Right renal pelvis (tissue), 4 donors: ENCODE measurements around the gene DDX42. TPM values are rescaled to one million over a fixed set of nuclear protein-coding genes. Genes with fewer than 3 reads are reported as not detected.
"Not testable (repeated sequence)": the region's sequence is repeated elsewhere in the genome, so short reads cannot be mapped to it uniquely, and the experiment has no call there.

ENCODE experiments used
- DNase-seq, 4 donors: peaks; one replicate each; pipeline ENCODE4 v3.0.0-alpha.2; 2013; ENCODE audit warnings: low read depth in 4 of 4, low spot score in 3 of 4, missing footprints in 1 of 4
- polyA plus RNA-seq, 4 donors: library from polyadenylated mRNA; unstranded; fragments of 120-200 nt; gene quantifications; one replicate each; pipeline ENCODE4 v1.2.1, GENCODE V29; 2013; ENCODE audit not compliant: insufficient read length in 4 of 4

DDX42 gene
- polyA plus RNA-seq, 4 donors: 141 to 199 (median 177) TPM

DNA sequence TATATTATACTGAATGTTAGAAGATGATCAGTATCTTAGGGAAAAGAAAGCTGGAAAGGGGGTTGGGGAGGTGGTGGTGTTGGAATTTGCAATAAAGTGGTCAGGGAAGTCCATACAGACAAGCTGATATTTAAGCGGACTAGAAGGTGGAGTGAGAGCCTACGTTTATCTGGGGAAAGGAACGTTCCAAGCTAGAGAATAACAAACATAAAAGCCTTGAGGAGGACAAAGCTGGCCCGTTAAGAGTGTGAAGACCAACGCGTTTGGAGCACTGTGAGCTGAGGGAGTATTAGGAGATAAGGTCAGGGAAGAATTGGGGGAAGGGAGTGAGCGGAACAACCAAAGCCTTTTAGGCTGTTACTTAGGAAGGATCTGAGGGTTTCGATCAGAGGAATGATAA lies 1.4 kb downstream of the DDX42 start:
- no peak for DNase-seq

DNA sequence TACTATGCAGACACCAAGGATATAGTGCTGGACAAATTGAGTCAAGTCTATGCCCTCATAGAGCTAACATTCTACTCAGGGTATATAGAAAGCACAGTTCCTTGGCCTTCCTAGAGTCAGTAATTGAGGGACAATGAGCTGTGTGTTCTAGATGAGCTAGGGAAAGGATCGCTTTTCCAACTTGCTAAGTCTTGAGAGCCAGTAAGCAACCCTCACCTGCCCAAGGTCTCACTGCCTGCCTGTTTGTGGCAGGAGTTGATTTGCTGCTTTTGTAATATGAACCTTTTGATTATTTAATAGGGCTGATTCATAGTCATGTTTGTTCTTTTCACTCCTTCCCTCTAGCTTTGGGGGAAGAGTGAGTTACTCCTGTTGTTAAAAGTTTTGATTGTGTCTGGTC lies 6.5 kb downstream of the DDX42 start:
- DNase-seq: no peak

DNA sequence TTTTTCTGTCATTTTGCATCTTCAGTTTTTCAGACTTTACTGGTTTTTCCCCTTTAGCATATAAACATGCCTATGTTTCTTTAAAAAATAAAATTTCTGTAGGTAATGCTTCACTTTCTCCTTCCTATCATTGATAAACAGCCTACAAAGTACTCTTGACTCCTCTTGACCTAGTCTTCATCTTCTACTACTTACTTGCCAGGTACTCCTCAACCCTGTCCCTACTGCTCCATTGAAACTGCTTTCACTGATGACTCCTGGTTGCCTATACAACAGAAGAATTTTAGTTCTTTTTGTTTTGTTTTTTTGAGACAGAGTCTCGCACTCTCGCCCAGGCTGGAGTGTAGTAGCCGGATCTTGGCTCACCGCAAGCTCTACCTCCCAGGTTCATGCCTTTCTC lies 7.0 kb downstream of the DDX42 start:
- no peak for DNase-seq

DNA sequence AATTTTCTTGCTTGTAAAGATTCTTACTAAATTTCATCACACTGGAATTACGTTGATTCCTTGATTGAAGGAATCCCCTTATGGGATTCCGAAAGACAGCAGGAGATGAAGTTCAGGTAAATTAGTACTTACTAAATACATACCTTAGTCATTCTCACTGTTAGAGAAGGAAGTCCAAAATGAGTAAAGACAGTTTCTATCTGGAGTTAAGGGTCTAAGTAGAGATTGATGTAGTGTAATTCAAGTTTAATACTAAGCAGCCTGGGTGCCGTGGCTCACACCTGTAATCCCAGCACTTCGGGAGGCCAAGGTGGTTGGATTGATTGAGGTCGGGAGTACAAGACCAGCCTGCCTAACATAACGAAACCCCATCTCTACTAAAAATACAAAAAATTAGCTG lies 9.6 kb downstream of the DDX42 start:
- no peak for DNase-seq

DNA sequence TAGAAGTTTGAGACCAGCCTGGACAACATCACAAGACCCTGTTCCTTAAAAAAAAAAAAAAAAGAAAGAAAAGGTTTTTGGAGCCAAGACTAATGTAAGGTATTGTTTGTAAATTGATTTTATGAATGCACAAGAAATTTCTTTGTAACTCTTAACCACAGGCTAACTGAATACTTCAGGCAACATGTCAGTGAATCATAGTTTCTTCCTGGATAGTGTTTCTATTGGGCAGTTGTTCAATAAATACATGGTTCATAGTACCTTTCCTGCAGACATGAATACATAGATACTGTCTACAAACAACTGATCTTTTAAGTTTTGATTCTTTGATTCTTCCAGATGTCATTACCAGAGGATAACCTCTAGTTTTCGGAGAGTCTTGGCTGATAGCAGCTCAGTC lies 11.6 kb downstream of the DDX42 start:
- no peak for DNase-seq

DNA sequence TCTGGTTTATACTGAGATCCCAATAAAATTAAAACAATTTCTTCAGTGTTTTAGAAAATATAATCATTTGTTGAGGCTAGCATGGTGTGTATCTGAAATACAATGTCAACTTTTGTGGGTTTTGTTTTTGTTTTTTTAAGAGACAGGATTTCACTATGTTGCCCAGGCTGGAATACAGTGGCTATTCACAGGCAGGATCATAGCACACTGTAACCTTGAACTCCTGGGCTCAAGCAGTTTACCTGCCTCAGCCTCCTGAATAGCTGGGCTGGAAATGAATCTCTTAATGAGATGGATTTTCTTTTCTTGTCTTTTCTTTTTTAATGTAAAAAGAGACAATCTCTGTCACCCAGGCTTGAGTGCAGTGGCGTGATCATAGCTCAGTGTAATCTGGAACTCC lies 12.1 kb downstream of the DDX42 start:
- no peak for DNase-seq

DNA sequence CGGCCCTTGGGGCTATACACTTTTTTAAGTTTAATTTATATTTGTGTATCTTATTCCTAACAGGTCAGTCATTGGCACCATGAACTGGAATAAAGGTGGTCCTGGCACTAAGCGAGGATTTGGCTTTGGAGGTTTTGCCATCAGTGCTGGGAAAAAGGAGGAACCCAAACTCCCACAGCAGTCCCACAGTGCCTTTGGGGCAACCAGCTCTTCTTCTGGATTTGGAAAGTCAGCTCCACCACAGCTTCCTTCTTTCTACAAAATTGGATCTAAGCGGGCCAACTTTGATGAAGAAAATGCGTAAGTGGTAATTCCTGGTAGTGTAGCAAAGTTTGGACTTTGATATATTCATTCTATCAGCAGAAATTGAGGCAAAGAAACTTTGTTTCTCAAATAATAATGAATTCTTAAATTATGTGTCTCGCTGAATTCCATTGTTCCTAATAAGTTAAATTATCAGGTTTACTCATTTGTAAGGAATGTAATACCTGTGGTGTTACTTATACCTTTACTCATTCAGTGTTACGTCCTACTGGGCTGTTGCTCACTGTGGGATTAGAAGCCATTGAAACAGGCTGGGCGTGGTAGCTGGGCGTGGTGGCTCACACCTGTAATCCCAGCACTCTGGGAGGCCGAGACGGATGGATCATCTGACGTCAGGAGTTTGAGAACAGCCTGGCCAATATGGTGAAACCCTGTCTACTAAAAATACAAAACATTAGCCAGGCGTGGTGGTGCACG lies 13.2 kb downstream of the DDX42 start:
- DNase-seq: no peak

DNA sequence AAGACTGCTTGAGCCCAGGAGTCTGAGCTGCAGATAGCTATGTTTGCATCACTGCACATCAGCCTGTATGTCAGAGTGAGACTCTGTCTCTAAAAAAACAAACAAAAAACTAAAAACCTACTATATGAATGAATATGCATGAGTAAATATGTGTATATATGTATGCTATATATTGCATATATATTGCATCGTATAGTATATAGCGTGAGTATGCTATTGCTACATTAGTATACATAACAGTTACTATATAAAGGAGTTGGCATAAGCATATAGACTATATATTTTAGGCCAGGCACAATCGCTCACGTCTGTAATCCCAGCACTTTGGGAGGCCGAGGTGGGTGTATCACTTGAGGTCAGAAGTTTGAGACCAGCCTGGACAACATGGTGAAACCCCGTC lies 16.1 kb downstream of the DDX42 start:
- DNase-seq: no peak

DNA sequence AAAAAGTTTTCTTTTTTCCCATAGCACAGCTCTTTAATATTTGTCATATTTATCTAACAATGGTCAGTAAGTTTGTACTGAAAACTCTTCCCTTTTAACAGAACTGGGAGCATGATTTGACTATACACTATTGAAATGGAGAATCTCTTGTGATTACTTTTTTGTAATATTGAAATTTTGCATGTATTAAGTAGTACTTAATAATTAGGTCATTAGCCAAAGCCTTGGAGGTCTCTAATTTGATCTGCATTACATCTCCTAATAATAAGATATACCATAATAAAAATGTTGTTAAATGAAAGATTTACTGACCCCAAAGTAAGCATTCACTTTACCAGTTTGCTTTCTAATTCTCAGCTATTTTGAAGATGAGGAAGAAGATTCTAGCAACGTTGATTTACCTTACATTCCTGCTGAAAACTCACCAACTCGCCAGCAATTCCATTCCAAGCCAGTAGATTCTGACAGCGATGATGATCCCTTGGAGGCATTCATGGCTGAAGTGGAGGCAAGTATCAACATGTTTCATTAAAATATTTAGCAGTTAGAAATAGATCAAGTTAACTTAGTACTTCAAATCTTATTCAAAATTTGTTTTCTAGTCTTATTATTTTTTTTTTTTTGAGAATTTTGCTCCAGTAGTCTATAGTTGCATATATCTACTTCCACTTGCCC lies 18.2 kb downstream of the DDX42 start:
- no peak for DNase-seq

DNA sequence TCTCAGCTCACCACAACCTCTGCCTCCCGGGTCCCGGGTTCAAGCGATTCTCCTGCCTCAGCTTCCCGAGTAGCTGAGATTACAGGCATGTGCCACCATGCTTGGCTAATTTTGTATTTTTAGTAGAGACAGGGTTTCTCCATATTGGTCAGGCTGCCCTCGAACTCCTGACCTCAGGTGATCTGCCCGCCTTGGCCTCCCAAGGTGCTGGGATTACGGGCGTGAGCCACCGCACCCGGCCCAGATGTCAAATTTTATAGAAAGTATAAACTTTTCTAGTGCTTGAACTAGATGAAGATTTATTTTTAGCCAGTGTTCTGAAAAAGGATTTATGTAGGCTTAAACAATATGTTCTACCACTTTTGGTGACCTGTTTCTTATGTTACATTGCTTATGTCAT lies 22.4 kb downstream of the DDX42 start:
- DNase-seq: not testable (repeated sequence)

DNA sequence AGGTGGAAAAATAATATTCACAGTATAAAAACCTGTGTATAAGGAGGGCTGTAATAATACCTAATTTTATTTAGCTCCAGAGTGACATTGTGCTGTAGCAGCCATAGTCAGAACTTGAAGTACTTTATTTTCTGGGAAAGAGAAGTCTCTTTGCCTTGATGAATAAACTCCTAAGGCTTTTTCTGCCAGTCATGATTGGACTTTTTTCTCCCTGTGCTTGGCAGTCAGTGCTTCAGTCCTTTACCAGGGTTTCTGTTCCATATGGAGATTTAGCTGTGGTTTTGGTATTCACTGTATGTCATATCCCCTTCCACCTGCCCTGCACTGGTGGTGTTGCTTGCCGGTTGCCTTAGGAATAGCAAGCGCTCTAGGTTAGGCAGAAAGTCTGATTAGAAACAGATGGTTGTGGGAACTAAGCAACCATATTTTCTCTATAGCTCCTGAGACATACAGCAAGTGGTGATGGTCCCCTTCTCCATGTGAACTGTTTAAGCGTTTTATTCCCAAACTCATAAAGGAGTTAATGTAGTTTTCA lies 24.7 kb downstream of the DDX42 start:
- no peak for DNase-seq

DNA sequence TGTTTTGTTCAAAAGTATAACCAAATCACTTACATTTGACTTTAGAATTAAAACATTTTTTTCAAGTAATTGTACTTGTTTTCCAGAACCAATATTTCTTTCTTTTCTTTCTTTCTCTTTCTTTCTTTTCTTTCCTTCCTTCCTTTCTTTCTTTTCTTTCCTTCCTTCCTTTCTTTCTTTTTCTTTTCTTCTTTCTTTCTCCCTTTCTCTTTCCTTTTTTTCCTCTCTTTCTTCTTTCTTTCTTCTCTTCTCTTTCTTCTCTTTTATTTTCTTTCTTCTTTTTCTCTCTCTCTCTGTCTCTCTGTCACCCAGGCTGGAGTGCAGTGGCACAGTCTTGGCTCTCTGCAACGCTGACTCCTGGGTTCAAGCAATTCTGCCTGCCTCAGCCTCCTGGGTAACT lies 26.8 kb downstream of the DDX42 start:
- no peak for DNase-seq

DNA sequence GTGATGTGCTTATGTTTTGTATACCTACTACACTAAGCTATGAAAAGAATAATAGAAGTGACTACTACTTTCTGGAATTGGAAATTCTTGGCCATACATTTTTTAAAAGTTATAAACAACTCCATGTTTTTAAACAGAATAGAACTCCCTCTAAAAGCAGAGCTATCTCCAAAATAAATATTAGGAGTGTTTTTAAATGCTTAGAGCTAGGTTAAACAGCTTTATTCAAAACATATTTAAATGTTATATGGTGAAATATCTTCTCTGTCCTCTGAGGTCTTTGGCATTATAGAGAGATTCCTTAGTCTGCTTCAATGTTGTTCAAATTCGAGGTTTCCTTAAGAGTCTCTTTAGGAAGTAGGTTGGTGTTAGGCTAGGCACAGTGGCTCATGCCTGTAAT lies 30.4 kb downstream of the DDX42 start:
- DNase-seq: no peak

DNA sequence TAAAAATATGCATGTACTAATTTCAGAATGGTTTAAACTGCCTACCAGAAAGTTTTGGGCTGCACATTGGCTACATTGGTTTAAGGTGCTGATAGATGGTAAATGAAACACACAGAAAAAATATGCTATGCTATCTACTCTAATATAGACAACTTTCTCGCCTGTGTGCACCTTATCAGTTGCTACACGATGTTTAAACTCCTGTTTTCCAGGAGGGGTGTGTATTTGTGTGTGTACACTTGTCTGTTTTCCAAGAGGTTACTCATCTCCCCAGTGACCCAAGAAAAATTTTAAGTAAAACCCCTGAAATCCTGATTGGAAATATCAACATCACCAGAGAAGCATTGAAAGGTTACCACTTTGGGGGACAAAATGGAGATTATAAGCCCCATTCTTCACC lies 31.6 kb downstream of the DDX42 start:
- DNase-seq: no peak

DNA sequence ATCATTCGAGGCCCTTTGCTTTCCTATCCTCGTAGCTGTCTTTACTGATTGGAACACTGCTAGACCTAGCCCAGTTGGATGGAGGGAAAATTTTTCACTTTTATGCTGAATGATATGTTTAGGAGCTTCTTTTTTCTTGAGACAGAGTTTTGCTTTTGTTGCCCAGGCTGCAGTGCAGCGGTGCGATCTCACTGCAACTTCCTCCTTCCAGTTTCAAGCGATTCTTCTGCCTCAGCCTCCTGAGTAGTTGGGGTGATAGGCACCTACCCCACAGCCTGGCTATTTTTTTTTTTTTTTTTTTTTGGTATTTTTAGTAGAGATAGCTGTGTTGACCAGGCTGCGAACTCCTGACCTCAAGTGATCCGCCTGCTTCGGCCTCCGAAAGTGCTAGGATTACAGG lies 36.0 kb downstream of the DDX42 start:
- no peak for DNase-seq

DNA sequence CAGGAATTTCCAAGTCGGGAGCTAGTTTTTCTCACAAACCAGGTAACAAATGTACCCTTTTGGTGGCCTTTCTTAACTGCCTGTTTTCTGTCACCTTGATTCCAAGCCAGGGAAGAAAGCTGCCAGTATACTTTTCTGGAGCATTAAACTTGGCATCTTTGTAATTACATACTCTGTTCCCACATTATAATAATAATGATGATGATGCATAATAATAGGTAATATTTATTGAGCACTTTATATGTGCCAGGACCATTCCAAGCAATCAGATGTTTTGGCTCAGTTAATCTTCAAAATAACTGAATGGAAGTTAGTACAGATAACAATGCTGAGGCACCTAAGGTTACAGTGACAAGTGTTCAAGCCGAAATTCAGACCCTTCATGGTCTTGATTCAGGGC lies 42.2 kb downstream of the DDX42 start:
- no peak for DNase-seq

DNA sequence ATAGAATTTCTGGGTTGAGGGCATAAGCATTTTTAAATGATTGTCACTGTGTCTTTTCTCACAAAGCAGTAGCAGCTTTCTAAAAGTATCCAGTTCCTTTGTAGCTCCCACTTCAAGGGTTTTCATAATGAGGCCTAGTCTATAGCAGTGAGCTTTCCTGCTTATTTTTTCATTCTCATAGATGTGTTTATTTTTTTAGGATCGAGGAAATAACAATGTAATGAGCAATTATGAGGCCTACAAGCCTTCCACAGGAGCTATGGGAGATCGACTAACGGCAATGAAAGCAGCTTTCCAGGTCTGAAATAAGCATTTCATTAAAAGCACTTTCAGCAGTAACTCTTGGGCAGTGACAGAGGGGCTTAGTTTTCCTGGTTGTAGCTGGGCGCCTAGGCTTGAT lies 42.7 kb downstream of the DDX42 start:
- DNase-seq: no peak

DNA sequence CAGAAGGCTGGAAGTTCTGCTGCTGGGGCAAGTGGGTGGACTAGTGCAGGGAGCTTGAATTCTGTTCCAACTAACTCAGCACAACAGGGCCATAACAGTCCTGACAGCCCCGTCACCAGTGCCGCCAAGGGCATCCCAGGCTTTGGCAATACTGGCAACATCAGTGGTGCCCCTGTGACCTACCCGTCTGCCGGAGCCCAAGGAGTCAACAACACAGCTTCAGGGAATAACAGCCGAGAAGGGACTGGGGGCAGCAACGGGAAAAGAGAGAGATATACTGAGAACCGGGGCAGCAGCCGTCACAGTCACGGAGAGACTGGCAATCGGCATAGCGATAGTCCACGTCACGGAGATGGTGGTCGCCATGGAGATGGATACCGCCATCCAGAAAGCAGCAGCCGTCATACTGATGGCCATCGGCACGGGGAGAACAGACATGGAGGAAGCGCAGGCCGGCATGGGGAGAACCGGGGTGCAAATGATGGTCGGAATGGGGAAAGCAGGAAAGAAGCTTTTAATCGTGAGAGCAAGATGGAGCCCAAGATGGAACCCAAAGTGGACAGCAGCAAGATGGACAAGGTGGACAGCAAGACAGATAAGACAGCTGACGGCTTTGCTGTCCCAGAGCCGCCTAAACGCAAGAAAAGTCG lies 43.9 kb downstream of the DDX42 start:
- DNase-seq: no peak

DNA sequence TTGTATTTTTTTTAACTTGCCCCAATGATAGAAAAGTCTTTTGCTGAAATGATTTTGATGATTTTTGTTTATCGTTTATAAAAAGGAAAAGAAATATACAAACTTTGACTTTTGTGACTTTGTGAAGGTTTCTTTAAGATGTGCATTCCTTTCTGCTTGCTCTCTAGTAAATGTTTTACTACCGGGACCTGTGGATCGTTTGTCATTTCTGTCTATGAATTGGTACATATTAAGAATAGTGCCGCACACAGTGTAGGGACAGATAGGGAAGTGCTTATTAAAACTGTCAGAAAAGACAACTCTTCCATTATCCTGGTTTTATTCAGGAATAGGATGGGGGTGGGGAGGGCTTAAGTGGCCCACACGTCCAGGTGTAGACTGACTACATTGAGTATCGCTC lies 45.2 kb downstream of the DDX42 start:
- DNase-seq: no peak

DNA sequence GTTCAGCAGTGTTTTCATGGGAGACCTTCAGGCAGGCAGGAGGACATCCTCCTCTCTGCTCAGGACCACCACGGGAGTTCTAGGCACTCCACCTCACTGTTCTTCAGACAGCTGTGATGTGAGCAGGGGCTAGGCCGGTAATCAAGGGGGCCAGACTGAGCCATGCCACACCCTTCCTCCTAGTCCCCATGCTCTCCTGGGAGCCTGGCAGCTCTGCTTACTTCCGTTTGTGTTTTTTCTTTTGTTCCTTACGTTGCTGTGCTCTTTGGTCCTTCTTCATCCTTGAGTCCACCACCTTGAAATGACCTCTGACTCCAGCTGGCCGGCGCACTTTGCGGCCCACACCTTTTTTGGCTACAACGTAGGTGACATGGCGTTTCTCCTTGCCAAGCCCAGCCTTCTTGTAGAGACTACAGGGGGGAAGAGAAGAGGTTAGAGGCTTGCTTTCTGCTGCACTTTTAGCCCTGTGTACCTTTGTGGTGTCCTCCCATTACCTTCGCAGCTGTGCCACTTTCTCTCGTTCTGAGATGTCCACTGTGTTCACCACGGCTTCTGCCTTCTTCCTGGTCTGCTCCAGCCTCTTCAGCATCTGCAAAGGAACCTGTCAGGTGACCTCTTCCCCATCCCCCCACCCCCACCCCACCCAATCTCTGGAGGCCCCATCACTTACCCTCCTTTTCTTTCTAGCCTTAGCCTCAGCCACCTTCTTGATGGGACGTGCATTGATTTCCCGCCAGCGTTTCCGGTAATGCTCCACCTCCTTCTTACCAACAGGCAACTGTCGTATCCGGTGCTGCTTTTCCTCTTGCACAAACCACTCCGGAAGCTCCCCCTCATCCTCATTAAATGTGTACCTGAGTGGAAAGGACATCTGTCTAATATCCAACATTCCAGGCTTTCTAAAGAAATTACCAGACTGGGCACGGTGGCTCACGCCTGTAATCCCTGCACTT lies 45.9 kb downstream of the DDX42 start:
- no peak for DNase-seq
